ENCODE results near the gene USP36. TPM values are rescaled to one million over a fixed set of nuclear protein-coding genes. Genes with fewer than 3 reads are reported as not detected.

The USP36 gene
- total RNA-seq, 2 experiments from 2014 or later, result 47.2 to 144 TPM

- no peak overlapping the region for H3K4me3 ChIP-seq (ENCODE audit: low read depth, low read length, poor library complexity, severe bottlenecking)
- DNase-seq (ENCODE audit: low spot score), result no peak
- H3K36me3 ChIP-seq (ENCODE audit: insufficient read depth, low read length), result peaks cover 90% of the 10 kb centered on the region
- TF ChIP-seq EZH2phosphoT487 (IDR thresholded peaks at IDR 0.05; ENCODE audit: borderline replicate concordance, low read depth, low read length), result no peak
- TF ChIP-seq, protein P1, sequence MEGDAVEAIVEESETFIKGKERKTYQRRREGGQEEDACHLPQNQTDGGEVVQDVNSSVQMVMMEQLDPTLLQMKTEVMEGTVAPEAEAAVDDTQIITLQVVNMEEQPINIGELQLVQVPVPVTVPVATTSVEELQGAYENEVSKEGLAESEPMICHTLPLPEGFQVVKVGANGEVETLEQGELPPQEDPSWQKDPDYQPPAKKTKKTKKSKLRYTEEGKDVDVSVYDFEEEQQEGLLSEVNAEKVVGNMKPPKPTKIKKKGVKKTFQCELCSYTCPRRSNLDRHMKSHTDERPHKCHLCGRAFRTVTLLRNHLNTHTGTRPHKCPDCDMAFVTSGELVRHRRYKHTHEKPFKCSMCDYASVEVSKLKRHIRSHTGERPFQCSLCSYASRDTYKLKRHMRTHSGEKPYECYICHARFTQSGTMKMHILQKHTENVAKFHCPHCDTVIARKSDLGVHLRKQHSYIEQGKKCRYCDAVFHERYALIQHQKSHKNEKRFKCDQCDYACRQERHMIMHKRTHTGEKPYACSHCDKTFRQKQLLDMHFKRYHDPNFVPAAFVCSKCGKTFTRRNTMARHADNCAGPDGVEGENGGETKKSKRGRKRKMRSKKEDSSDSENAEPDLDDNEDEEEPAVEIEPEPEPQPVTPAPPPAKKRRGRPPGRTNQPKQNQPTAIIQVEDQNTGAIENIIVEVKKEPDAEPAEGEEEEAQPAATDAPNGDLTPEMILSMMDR (conservative IDR thresholded peaks at IDR 0.05; ENCODE audit: low read length), result no peak
- no peak overlapping the region for H3K4me2 ChIP-seq (ENCODE audit: low read length)
- CTCF ChIA-PET (ENCODE audit: unreplicated experiment), result no interaction called here
- H3K9me3 ChIP-seq (ENCODE audit: low read length), result no peaks in the 10 kb centered on the region
- POLR2A ChIA-PET, result no interaction called here
- 0 out of 2 replicates have a peak, but pooled peaks cover 3% of the 10 kb centered on the region for H4K20me1 ChIP-seq (ENCODE audit: insufficient read depth, low read length)
- no peak overlapping the region for H2AFZ ChIP-seq (ENCODE audit: low read length)
- intact Hi-C loops (cut with micrococcal nuclease; ENCODE audit: unreplicated experiment), result no loop called here
- H3K79me2 ChIP-seq (ENCODE audit: insufficient read depth, low read depth, low read length), result no peaks in the 10 kb centered on the region
- H3K27ac ChIP-seq (ENCODE audit: low read depth, low read length, poor library complexity, severe bottlenecking), result no peak overlapping the region
- H3K4me1 ChIP-seq (ENCODE audit: insufficient read depth, low read length, poor library complexity, severe bottlenecking), result no peaks in the 10 kb centered on the region
- H3K9me2 ChIP-seq (ENCODE audit: insufficient read depth, low read length), result no peaks in the 10 kb centered on the region
- no TSS peak for BruUV-seq (replicated peaks)
These were observed 44.6 kb downstream of the USP36 start for GRCh38 chr17:78795861-78796516.

- TF ChIP-seq, protein P1 (conservative IDR thresholded peaks at IDR 0.05; ENCODE audit: low read length), result no peak
- no peak for TF ChIP-seq EZH2phosphoT487 (IDR thresholded peaks at IDR 0.05; ENCODE audit: borderline replicate concordance, low read depth, low read length)
- POLR2A ChIA-PET, result no interaction called here
- CTCF ChIA-PET (ENCODE audit: unreplicated experiment), result no interaction called here
- H3K36me3 ChIP-seq (ENCODE audit: insufficient read depth, low read length), result peaks cover 82% of the 10 kb centered on the region
- H3K79me2 ChIP-seq (ENCODE audit: insufficient read depth, low read depth, low read length), result no peaks in the 10 kb centered on the region
- H3K4me1 ChIP-seq (ENCODE audit: insufficient read depth, low read length, poor library complexity, severe bottlenecking), result no peaks in the 10 kb centered on the region
- 0 out of 2 replicates have a peak, but pooled peaks cover 3% of the 10 kb centered on the region for H4K20me1 ChIP-seq (ENCODE audit: insufficient read depth, low read length)
- no TSS peak for BruUV-seq (replicated peaks)
- H3K27ac ChIP-seq (ENCODE audit: low read depth, low read length, poor library complexity, severe bottlenecking), result no peak overlapping the region
- no peak for DNase-seq (ENCODE audit: low spot score)
- no peak overlapping the region for H3K4me2 ChIP-seq (ENCODE audit: low read length)
- no peak overlapping the region for H2AFZ ChIP-seq (ENCODE audit: low read length)
- H3K4me3 ChIP-seq (ENCODE audit: low read depth, low read length, poor library complexity, severe bottlenecking), result no peak overlapping the region
- intact Hi-C loops (cut with micrococcal nuclease; ENCODE audit: unreplicated experiment), result no loop called here
- H3K9me2 ChIP-seq (ENCODE audit: insufficient read depth, low read length), result no peaks in the 10 kb centered on the region
- no peaks in the 10 kb centered on the region for H3K9me3 ChIP-seq (ENCODE audit: low read length)
These were observed 45.6 kb downstream of the USP36 start for GRCh38 chr17:78794864-78795640.

GRCh38 chr17:78794399-78794798 is 46.2 kb downstream of the USP36 start:
- BruUV-seq (replicated peaks), result no TSS peak
- Histone ChIP-seq H3K4me3 (ENCODE audit: low read depth, low read length, poor library complexity, severe bottlenecking) (no peak overlapping the region), H3K79me2 (ENCODE audit: insufficient read depth, low read depth, low read length) (no peaks in the 10 kb centered on the region), H3K9me3 (ENCODE audit: low read length) (no peaks in the 10 kb centered on the region), H3K27ac (ENCODE audit: low read depth, low read length, poor library complexity, severe bottlenecking) (no peak overlapping the region), H3K36me3 (ENCODE audit: insufficient read depth, low read length) (peaks cover 76% of the 10 kb centered on the region), H4K20me1 (ENCODE audit: insufficient read depth, low read length) (0 out of 2 replicates have a peak, but pooled peaks cover 3% of the 10 kb centered on the region), H2AFZ (ENCODE audit: low read length) (no peak overlapping the region), H3K4me2 (ENCODE audit: low read length) (no peak overlapping the region), H3K4me1 (ENCODE audit: insufficient read depth, low read length, poor library complexity, severe bottlenecking) (no peaks in the 10 kb centered on the region), H3K9me2 (ENCODE audit: insufficient read depth, low read length) (no peaks in the 10 kb centered on the region)
- ChIA-PET CTCF (ENCODE audit: unreplicated experiment) (no interaction called here), POLR2A (no interaction called here)
- TF ChIP-seq EZH2phosphoT487 (IDR thresholded peaks at IDR 0.05; ENCODE audit: borderline replicate concordance, low read depth, low read length), result no peak
- TF ChIP-seq, protein P1 (conservative IDR thresholded peaks at IDR 0.05; ENCODE audit: low read length), result no peak
- no peak for DNase-seq (ENCODE audit: low spot score)
- intact Hi-C loops (cut with micrococcal nuclease; ENCODE audit: unreplicated experiment), result no loop called here

All from OCI-LY7 (cell line).